HEK293 (cell line): ENCODE data around the gene RTL9.
A peak's percentile ranks its signal among the peaks of the same experiment; 100 is the strongest.

Source experiments
- CTCF ChIA-PET: fragments of 350-600 bp; formaldehyde crosslinking; extraction: SDS; loops from one replicate; lab custom pipeline; 2021; ENCODE audit warnings: antibody characterized with exemption; lab: Yijun Ruan, JAX
- POLR2A ChIA-PET: fragments of 300-600 bp; formaldehyde crosslinking; extraction: SDS; loops from one replicate; lab custom pipeline; 2020; ENCODE audit warnings: antibody characterized with exemption, inconsistent platforms; lab: Yijun Ruan, JAX
- H3K27ac ChIP-seq: fragments of 200-500 bp; sonication (Bioruptor generic); 2 replicates; pipeline ENCODE4 v1.5.1; 2014; ENCODE audit warnings: low read depth, low read length, control low read depth, inconsistent platforms; ENCODE audit errors: extremely low read depth
- H3K36me3 ChIP-seq, 2 experiments: fragments of 200-500 bp in 1 of 2; sonication (Bioruptor generic) in 1 of 2; 1 replicate in 1 of 2; 2 replicates in 1 of 2; pipeline ENCODE4 v1.5.1; 2014 to 2017; ENCODE audit warnings: inconsistent platforms in 2 of 2, low read length in 2 of 2; ENCODE audit not compliant: control insufficient read depth in 2 of 2, insufficient read depth in 1 of 2
- H3K4me1 ChIP-seq: fragments of 200-500 bp; sonication (Bioruptor generic); 2 replicates; pipeline ENCODE4 v1.5.1; 2014; ENCODE audit warnings: mild to moderate bottlenecking, low read length, inconsistent platforms; ENCODE audit not compliant: control insufficient read depth, insufficient read depth
- H3K4me3 ChIP-seq: 2 replicates; pipeline ENCODE4 v1.5.1; 2011; ENCODE audit warnings: low read depth, mild to moderate bottlenecking, control low read depth, low read length, moderate library complexity
- H3K9me3 ChIP-seq: fragments of 200-500 bp; sonication (Bioruptor generic); 2 replicates; pipeline ENCODE4 v1.5.1; 2014; ENCODE audit warnings: low read depth, low read length, inconsistent platforms; ENCODE audit not compliant: control insufficient read depth, insufficient read depth
- SALL2 ChIP-seq: fragments of 450-650 bp; formaldehyde crosslinking; IDR thresholded peaks from 2 replicates; pipeline ENCODE4 v1.5.0; 2017; ENCODE audit warnings: missing biosample characterization, mild to moderate bottlenecking, missing genetic modification characterization, borderline replicate concordance
- YY1 ChIP-seq: fragments of 450-650 bp; formaldehyde crosslinking; IDR thresholded peaks from 2 replicates; pipeline ENCODE4 v1.5.1; 2018; ENCODE audit warnings: missing biosample characterization, missing genetic modification characterization
- YY2 ChIP-seq: fragments of 450-650 bp; formaldehyde crosslinking; IDR thresholded peaks from 2 replicates; pipeline ENCODE4 v1.5.1; 2016; ENCODE audit warnings: missing biosample characterization, missing genetic modification characterization
- ZBTB17 ChIP-seq: fragments of 450-650 bp; formaldehyde crosslinking; IDR thresholded peaks from 2 replicates; pipeline ENCODE4 v1.5.1; 2016; ENCODE audit warnings: missing biosample characterization, missing genetic modification characterization
- ZBTB26 ChIP-seq: fragments of 450-650 bp; formaldehyde crosslinking; optimal IDR thresholded peaks from 2 replicates; pipeline ENCODE3; 2016; ENCODE audit warnings: missing biosample characterization, mild to moderate bottlenecking, missing genetic modification characterization
- ZFHX2 ChIP-seq: fragments of 450-650 bp; formaldehyde crosslinking; conservative IDR thresholded peaks from 2 replicates; pipeline ENCODE4 v1.5.1; 2016; ENCODE audit warnings: missing biosample characterization, missing genetic modification characterization
- ZNF138 ChIP-seq: fragments of 450-650 bp; formaldehyde crosslinking; IDR thresholded peaks from 2 replicates; pipeline ENCODE4 v1.5.1; 2016; ENCODE audit warnings: missing biosample characterization, missing genetic modification characterization, borderline replicate concordance
- ZNF140 ChIP-seq: fragments of 450-650 bp; formaldehyde crosslinking; IDR thresholded peaks from 2 replicates; pipeline ENCODE4 v1.5.1; 2016; ENCODE audit warnings: missing biosample characterization, missing genetic modification characterization
- ZNF518A ChIP-seq: fragments of 450-650 bp; formaldehyde crosslinking; conservative IDR thresholded peaks from 2 replicates; pipeline ENCODE4 v1.5.1; 2016; ENCODE audit warnings: low read depth, missing biosample characterization, missing genetic modification characterization
- ZNF585B ChIP-seq: fragments of 450-650 bp; formaldehyde crosslinking; IDR thresholded peaks from 2 replicates; pipeline ENCODE4 v1.5.1; 2016; ENCODE audit warnings: missing biosample characterization, missing genetic modification characterization
- ZNF639 ChIP-seq: fragments of 450-650 bp; formaldehyde crosslinking; IDR thresholded peaks from 2 replicates; pipeline ENCODE4 v1.5.1; 2016; ENCODE audit warnings: missing biosample characterization, missing genetic modification characterization
- ZNF777 ChIP-seq: fragments of 450-650 bp; formaldehyde crosslinking; IDR thresholded peaks from 2 replicates; pipeline ENCODE4 v1.5.1; 2017; ENCODE audit warnings: missing biosample characterization, missing genetic modification characterization, borderline replicate concordance
- ZNF837 ChIP-seq: fragments of 450-650 bp; formaldehyde crosslinking; IDR thresholded peaks from 2 replicates; pipeline ENCODE4 v1.5.1; 2016; ENCODE audit warnings: missing biosample characterization, missing genetic modification characterization
- TF ChIP-seq, protein P1 (sequence below): fragments of 450-650 bp; formaldehyde crosslinking; IDR thresholded peaks from 2 replicates; pipeline ENCODE4 v1.5.1; 2016; ENCODE audit warnings: missing biosample characterization, missing genetic modification characterization
- TF ChIP-seq, protein P2 (sequence below): fragments of 450-650 bp; formaldehyde crosslinking; IDR thresholded peaks from 2 replicates; pipeline ENCODE4; 2016; ENCODE audit warnings: missing biosample characterization, missing genetic modification characterization

Gene RTL9

DNA sequence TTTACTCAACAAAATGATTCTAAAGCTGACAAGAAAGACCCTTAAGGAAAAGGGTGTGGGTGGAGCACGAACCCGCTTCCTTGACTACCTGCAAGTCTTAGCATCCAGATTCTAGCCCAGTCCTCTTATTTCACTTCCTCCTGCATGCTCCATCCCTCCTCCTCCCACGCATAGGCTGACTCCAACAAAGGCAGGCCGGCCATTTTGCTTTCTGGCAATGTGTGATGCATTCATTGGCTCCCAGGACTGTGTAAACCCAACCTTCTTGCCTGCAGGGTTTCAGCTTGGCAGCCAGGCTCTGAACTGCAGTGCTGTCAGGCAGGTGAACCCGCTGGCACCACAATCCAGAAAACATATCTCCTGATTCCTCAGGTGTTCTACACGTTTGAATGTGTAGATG lies 39.3 kb downstream of the RTL9 start:
- CTCF ChIA-PET, result interaction anchor here (0.6 to 1.1 kb wide), 4 partner anchors 11 to 237 kb away, joined by 3 to 5 read pairs (median 3); no protein-coding TSS in a partner anchor

DNA sequence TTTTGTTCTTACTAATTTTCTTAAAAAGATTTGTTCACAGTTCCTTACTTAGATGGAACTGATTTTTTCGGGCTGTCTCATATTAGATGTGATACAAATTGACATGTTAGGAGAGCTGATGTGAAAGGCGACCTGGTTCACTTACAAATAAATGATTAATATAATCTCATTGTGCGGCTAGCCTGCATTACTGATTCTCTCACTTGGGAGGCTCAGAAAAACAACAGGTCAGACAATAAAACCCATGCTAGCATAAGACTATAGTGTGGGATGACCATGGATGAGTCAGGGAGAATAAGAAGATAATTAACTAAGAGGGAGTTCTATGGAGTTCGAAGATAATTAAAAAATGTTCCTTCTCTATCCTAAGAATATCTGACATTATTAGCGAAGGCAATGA lies 40.8 kb downstream of the RTL9 start:
- no peak overlapping the region for H3K27ac ChIP-seq
- H3K4me3 ChIP-seq, result no peak overlapping the region
- TF ChIP-seq, protein P1, sequence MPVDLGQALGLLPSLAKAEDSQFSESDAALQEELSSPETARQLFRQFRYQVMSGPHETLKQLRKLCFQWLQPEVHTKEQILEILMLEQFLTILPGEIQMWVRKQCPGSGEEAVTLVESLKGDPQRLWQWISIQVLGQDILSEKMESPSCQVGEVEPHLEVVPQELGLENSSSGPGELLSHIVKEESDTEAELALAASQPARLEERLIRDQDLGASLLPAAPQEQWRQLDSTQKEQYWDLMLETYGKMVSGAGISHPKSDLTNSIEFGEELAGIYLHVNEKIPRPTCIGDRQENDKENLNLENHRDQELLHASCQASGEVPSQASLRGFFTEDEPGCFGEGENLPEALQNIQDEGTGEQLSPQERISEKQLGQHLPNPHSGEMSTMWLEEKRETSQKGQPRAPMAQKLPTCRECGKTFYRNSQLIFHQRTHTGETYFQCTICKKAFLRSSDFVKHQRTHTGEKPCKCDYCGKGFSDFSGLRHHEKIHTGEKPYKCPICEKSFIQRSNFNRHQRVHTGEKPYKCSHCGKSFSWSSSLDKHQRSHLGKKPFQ (tag by site-specific recombination), result no peak
- TF ChIP-seq SALL2 (tag by site-specific recombination) (no peak), YY1 (tag by site-specific recombination) (no peak), ZNF837 (tag by site-specific recombination) (no peak), ZBTB17 (no peak), YY2 (no peak), ZBTB26 (no peak), ZNF639 (no peak), ZNF777 (tag by site-specific recombination) (no peak)
- no peaks in the 10 kb centered on the region for H3K36me3 ChIP-seq
- H3K9me3 ChIP-seq, result no peaks in the 10 kb centered on the region
- ChIA-PET CTCF (no interaction called here), POLR2A (no interaction called here)
- H3K4me1 ChIP-seq, result no peaks in the 10 kb centered on the region

More for the DNA sequence above, 39.3 kb downstream of the RTL9 start:
- no peaks in the 10 kb centered on the region for H3K9me3 ChIP-seq
- H3K36me3 ChIP-seq, result no peaks in the 10 kb centered on the region
- POLR2A ChIA-PET, result no interaction called here
- no peak overlapping the region for H3K27ac ChIP-seq
- TF ChIP-seq ZFHX2 (peak; percentile 36; the same call in 1 of the 2 replicates), ZNF138 (tag by site-specific recombination) (no peak)
- no peaks in the 10 kb centered on the region for H3K4me1 ChIP-seq
- H3K4me3 ChIP-seq, result no peak overlapping the region

DNA sequence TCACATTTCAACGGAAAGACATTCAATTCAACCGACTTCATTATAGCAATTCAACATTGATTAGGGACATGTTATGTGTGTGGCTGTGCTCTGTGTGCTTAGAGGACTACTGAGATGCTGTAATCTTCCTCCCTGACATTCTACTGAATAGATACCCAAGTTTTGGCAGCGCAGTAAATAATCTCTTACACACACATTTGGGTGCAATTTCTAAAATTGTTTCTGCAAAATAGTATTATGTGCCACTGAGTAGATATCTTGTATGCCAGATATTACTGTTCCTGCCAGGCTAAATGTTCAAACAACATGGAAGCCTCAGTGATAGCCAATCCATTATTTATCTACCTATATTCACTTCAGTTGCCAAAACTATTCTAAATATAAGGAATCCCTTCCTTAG lies 41.3 kb downstream of the RTL9 start:
- POLR2A ChIA-PET, result no interaction called here
- H3K27ac ChIP-seq, result no peak overlapping the region
- no peaks in the 10 kb centered on the region for H3K9me3 ChIP-seq
- no peak overlapping the region for H3K4me3 ChIP-seq
- CTCF ChIA-PET, result interaction anchor here (22.1 kb wide), 1 partner anchor 238 kb away, joined by 576 read pairs; no protein-coding TSS in a partner anchor
- no peaks in the 10 kb centered on the region for H3K4me1 ChIP-seq
- TF ChIP-seq ZNF140 (tag by site-specific recombination), result no peak
- TF ChIP-seq, protein P2, sequence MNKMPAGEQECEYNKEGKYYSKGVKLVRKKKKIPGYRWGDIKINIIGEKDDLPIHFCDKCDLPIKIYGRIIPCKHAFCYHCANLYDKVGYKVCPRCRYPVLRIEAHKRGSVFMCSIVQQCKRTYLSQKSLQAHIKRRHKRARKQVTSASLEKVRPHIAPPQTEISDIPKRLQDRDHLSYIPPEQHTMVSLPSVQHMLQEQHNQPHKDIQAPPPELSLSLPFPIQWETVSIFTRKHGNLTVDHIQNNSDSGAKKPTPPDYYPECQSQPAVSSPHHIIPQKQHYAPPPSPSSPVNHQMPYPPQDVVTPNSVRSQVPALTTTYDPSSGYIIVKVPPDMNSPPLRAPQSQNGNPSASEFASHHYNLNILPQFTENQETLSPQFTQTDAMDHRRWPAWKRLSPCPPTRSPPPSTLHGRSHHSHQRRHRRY (tag by site-specific recombination), result no peak
- no peak for TF ChIP-seq ZNF518A (tag by site-specific recombination)
- TF ChIP-seq ZNF585B, result no peak
- TF ChIP-seq, all 188 proteins: peak for 0
- H3K36me3 ChIP-seq, result no peaks in the 10 kb centered on the region
